HG03521 (cell line): ENCODE results near the gene FILIP1.
A peak's percentile ranks its signal among the peaks of the same experiment; 100 is the strongest.

Experiments
- ATAC-seq: cut with Tn5 transposase; IDR thresholded peaks from one replicate; pipeline ENCODE4 v1.9.1; 2021; ENCODE audit warnings: mild to moderate bottlenecking, moderate library complexity; ENCODE audit not compliant: unreplicated experiment

Gene FILIP1

GRCh38 chr6:75493400-75494064 is at the start of gene FILIP1:
FILIP1 (minus strand) TSS chr6:75493800; CDS start chr6:75414972, 78,828 bp downstream.
- no peak for ATAC-seq

GRCh38 chr6:75543311-75543710 is 49.7 kb upstream of the FILIP1 start:
- no peak for ATAC-seq

GRCh38 chr6:75539136-75539535 is 45.5 kb upstream of the FILIP1 start:
- ATAC-seq, result no peak

GRCh38 chr6:75532521-75532920 is 38.9 kb upstream of the FILIP1 start:
- no peak for ATAC-seq

GRCh38 chr6:75531174-75531573 is 37.6 kb upstream of the FILIP1 start:
- no peak for ATAC-seq

- ATAC-seq, result no peak
These were observed 37.1 kb upstream of the FILIP1 start for GRCh38 chr6:75530696-75531095.

- no peak for ATAC-seq
These were observed 34.8 kb upstream of the FILIP1 start for GRCh38 chr6:75528423-75528822.

GRCh38 chr6:75526502-75527127 is 33.0 kb upstream of the FILIP1 start:
- peak; percentile 75 for ATAC-seq

- ATAC-seq, result no peak
These were observed 32.1 kb upstream of the FILIP1 start for GRCh38 chr6:75525682-75526081.

- no peak for ATAC-seq
These were observed 30.8 kb upstream of the FILIP1 start for GRCh38 chr6:75524322-75524972.

- no peak for ATAC-seq
These were observed 23.2 kb upstream of the FILIP1 start for GRCh38 chr6:75516757-75517156.

GRCh38 chr6:75512591-75512990 is 19.0 kb upstream of the FILIP1 start:
- no peak for ATAC-seq

GRCh38 chr6:75505424-75505823 is 11.8 kb upstream of the FILIP1 start:
- no peak for ATAC-seq

- no peak for ATAC-seq
These were observed 11.0 kb upstream of the FILIP1 start for GRCh38 chr6:75504465-75505222.

- no peak for ATAC-seq
These were observed 9.7 kb upstream of the FILIP1 start for GRCh38 chr6:75503291-75503690.

GRCh38 chr6:75502884-75503283 is 9.3 kb upstream of the FILIP1 start:
- ATAC-seq, result no peak

- ATAC-seq, result no peak
These were observed 8.2 kb upstream of the FILIP1 start for GRCh38 chr6:75501756-75502155.

GRCh38 chr6:75499640-75500039 is 6.0 kb upstream of the FILIP1 start:
- no peak for ATAC-seq

- no peak for ATAC-seq
These were observed 5.3 kb upstream of the FILIP1 start for GRCh38 chr6:75498862-75499261.

GRCh38 chr6:75497994-75498393 is 4.4 kb upstream of the FILIP1 start:
- no peak for ATAC-seq

- no peak for ATAC-seq
These were observed 1.4 kb upstream of the FILIP1 start for GRCh38 chr6:75495011-75495410.
